HG03565 (cell line): ENCODE data around the gene C12orf43.

Experiments used
- ATAC-seq: cut with Tn5 transposase; IDR thresholded peaks from one replicate; pipeline ENCODE4 v1.9.1; 2021; ENCODE audit warnings: mild to moderate bottlenecking, moderate library complexity; ENCODE audit not compliant: unreplicated experiment

The C12orf43 gene

DNA sequence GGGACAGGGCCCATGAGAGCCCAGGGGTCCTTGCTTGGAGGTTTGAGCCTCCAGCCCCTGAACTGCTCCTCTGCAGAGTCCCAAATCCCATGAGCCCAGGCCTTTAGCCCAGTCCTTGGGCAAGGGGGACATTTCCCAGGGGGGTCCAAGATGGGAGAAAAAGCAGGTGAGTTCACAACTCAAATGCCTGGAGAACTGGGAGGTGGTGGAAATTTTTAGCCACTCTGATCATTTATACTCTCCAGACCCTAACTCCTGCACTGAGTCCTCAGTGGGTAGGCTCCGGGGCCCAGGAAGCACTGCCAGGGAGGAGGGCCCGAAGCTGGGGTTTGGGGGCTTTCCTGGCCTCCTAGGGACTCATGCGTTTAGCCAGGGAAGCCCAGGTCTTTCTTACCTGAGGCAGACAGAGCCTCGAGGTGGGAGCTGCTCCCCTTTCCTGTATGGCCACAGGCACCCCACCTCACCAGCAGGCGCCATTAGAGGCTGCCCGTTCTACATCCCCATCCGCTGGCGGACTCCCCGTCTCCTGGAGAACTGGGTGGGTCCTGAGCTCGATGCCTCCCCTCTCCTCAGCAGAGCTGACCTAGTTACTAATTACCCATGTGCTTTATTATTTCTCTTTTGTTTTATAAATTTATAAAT, 36.9 kb downstream of the C12orf43 start:
- ATAC-seq = no peak

DNA sequence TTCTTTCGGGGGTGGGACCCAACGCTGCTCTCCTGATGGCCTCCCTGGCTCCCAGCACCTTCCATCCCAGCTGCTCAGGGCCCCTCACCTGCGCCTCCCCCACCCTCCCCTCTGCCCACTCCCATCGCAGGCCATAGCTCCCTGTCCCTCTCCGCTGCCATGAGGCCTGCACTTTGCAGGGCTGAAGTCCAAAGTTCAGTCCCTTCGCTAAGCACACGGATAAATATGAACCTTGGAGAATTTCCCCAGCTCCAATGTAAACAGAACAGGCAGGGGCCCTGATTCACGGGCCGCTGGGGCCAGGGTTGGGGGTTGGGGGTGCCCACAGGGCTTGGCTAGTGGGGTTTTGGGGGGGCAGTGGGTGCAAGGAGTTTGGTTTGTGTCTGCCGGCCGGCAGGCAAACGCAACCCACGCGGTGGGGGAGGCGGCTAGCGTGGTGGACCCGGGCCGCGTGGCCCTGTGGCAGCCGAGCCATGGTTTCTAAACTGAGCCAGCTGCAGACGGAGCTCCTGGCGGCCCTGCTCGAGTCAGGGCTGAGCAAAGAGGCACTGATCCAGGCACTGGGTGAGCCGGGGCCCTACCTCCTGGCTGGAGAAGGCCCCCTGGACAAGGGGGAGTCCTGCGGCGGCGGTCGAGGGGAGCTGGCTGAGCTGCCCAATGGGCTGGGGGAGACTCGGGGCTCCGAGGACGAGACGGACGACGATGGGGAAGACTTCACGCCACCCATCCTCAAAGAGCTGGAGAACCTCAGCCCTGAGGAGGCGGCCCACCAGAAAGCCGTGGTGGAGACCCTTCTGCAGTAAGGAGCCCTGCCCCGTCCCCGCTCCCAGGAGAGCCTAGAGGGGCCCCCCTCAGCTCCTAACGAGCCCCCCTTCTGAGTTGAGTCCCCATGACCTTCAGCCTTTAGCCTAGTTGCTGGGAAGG, 37.7 kb downstream of the C12orf43 start, which contains the start of gene HNF1A:
Gene HNF1A (plus strand): TSS at position 248 of the 924 bp plus-strand sequence. CDS start 226 bp downstream, at position 474.
- ATAC-seq = no peak

DNA sequence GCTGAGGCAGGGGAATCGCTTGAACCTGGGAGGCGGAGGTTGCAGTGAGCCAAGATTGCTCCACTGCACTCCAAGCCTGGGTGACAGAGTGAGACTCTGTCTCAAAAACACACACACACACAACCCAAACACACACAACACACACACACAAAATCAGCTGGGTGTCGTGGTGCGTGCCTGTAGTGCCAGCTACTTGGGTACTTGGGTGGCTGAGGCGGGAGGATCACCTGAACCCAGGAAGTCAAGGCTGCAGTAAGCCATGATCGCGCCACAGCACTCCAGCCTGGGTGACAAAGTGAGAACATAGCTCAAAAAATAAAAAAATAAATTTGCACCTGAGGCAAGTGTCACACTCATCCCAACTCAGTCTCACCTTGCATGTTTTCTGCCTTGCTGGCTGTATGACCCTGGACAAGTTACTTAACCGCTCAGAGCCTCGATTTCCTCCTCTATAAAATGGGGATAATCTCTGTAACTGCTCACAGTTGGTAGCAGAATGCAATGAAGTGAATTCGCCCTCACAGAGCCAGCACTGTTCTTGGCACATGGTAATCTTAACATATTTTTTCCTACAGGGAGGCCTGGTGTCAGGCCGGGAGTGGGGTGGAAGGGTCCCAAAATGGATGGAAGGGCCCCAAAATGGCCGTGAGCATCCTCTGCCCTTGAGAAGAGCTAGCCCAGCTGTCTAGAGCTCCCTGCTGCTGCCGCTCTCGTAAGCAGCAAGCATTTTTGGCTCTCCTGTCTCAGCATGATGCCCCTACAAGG, 38.6 kb downstream of the C12orf43 start:
- ATAC-seq = no peak

DNA sequence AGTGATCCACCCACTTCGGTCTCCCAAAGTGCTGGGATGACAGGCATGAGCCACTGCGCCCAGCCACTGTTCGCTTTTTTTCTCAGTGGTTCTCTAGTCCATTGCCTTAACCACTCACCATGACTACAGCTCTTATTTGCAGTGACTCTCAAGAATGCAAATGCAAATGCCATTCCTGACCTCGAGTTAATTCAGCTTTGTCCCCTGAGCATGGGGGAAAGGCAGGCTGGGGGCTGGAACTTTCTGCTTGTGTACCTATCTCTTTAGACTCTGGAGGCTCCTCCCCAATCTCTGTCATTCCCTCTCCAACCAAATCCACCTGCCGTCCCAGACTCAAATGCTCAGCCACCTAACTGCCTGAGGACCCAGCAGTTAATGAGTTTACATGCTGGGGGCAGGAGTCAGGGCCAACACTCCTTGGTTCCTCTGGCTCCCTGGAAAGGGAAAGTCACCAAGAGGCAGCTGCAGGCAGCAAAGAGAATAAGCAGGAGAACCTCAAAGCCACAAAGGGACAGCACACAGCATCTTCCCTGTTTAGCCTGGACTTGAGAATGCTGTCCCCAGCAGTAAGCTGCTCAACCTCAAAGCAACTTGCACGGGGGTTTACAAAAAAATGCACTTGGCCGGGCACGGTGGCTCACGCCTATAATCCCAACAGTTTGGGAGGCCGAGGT, 43.3 kb downstream of the C12orf43 start:
- ATAC-seq = no peak

DNA sequence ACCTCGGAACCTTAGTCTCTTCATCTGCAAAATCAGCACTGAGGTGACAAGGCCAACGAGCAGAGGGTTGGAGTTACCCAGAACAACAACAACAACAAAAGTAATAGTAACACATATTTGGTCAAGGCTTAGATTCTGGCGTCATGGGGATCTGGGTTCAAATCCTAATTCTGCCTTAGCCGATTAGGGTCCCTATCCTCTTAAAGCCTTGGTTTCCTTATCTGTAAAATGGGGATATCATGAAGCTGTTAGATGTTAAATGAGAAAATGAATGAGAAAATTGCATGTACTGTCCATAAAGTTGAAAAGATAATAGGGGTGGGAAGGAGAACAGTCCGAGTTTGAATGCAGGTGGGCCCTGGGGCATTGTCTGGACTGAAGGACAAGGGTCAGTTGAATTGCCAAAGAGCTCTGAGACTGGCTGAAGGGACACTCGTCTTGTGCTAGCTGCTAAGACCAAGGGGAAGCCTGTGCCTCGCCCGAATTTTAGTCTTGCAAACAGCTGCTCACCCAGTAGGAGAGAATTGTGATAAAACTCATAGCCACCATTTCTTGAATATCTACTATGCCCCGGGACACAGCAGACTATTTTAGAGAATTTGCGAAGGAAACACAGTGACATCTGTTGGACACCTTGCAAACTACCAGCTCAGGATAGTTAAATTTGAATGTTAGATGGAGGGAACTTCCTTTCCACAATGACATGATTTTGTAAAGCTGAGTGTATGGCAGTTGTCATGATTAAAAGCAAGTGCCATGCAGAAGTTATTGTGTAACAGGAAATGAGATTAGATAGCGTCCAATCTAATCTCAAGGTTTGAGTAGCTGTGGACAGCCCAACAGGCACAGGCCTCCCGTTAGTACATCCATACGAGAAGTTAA, 44.7 kb downstream of the C12orf43 start:
- no peak for ATAC-seq

DNA sequence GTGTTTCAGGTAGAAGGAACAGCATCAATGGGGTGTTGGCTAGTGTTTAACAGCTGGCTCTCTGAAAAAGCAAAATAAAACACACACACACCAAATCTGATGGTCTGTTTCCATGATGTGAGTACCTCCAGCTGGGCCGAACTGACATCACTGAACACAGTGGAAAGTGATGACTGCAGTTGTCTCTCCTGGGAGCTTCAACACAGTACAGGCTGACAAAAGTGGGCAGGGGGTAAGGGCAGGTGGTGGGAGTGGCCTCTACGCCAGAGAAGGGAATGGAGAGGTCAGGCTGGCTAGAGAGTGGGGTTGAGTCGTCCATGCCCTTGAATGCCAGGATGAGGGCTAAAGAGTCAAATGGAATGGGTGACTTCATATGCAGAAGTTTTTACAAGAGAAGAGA, 46.0 kb downstream of the C12orf43 start:
- ATAC-seq = no peak

DNA sequence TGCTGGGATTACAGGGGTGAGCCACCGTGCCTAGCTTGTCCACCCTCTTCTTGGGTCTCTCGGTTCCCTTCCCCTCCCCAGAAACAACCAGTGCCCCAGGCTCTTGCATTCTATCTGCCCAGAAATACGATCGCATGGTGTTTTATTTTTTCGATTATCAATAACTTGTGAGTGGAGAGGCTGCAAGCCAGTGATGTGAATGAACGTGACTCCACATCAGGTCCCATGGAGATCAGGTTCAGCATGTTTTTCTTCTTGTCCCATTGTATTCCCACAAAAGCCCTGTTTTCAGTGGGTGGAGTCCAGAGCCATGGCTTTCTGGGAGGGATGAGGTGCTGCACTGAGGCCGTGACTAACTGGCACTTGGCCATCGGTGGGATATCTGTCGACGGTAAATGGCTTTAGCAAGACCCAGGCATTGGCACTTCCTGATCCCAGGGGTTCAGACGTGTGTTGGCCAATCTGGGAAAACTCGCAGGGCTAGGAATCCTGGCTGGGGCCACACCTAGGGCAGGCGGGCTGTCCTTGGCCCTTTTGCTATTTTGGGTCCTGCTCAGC, 50.7 kb downstream of the C12orf43 start:
- ATAC-seq = no peak

DNA sequence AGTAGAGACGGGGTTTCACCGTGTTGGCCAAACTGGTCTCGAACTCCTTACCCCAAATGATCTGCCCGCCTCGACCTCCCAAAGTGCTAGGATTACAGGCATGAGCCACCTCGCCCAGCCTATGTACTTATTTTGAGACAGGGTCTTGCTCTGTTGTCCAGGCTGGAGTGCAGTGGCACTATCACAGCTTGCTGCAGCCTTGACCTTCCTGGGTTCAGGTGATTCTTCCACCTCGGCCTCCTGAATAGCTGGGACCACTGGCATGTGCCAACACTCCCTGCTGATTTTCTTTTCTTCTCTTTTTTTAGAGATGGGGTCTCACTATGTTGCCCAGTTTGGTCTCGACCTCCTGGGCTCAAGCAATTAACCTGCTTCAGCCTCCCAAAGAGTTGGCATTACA, 52.0 kb downstream of the C12orf43 start:
- no peak for ATAC-seq

DNA sequence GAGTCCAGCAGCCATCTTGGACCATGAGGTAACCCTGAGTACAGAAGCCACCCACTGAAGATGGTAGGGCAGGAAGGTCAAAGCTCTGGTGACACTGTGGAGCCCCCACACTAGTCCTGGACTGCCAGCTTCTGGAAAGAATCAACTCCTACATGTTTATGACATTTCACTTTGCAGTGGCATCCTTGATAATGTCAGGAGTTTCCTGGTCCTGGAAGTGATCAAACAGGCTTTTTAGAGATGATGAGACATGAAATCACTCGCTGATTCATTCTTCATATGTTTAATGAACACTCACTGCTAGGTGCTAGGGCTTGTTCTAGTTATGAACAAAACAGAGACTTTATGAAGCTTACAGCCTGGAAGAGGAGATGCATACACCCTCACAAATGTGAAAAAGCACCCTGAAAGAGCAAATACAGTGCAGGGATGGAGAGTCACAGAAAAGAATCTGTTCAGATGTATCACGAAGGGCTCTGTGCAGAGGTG, 53.7 kb downstream of the C12orf43 start:
- no peak for ATAC-seq

DNA sequence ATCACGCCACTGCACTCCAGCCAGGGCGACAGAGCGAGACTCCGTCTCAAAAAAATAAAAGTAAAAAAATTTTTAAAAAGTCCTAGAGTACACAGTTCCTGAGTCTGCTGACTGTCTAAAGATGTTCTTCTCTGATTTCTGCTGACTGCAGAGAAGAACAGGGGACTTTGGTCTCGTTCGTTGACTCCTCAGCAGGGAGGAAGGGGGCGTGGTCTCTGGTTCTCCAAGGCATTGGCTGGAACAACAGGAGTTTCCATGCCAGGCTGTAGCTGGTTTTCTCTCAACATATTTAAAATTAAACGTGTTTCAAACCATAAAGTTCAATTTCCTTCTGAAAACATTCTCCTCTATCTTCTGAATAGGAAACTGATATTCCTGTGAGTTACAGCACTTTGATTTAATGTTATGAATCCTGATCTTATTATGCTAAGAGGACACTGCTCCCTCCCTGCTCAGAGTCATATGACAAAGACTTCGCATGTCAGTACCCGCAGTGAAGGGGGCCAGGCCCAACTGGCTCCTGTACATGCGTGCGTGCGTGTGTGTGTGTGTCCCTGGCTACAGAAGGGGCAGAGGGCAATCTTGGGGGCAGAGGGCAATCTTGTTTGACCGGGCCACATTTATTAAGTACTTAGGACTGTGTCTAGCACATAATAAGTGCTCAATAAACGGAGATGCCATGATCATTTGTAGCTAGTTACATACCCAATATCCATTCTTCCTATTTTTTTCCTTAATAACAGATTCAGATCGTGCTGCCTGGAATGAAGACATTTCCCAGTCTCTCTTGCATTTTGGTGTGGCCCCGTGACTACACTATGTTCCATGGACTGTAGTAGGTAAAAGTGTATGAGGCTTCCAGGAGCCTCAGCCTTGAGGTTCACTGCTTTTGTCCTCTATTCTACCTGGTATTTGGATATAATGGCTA, 54.4 kb downstream of the C12orf43 start:
- no peak for ATAC-seq

DNA sequence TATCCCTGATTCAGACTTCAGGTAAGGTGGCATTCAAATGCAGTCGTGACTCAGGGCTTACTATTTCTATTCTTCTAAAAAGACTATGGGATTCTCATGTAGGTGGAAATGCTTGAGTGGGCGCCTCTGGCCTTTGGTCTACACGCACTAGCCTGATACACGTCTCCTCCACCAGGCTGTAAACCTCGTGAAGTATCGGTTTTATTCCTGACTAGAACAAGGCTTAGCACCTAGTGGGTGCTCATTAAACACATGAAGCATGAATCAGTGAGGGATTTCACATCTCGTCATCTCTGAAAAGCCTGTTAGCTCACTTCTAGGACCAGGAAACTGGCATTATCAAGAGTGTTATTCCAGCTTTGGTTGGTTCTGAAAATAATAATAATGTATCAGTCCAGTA, 55.6 kb downstream of the C12orf43 start:
- ATAC-seq = no peak

DNA sequence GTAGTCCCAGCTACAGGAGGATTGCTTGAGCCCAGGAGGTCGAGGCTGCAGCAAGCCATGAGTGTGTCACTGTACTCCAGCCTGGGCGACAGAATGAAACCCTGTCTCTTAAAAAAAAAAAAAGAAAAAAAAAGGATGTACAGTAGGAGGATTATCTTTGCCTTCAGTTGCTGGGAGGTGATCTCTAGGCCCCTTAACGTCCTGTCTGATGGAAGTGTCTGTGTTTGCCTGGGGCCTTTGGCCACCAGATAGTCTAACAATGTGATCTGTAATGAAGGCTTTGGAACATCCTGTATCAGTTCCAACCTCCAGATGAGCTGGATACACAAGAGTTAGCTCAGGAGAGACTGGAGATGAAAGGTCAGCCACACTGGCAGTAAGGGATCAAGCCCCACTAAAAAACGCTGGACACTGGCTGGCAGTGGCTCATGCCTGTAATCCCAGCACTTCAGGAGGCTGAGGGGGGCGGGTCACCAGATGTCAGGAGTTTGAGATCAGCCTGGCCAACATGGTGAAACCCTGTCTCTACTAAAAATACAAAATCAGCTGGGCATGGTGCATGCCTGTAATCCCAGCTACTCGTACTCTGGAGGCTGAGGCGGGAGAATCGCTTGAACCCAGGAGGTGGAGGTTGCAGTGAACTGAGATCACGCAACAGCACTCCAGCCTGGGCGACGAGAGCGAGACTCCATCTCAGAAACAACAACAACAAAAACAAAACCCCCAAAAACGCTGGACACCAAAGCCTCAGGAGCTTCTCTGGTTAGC, 57.0 kb downstream of the C12orf43 start:
- ATAC-seq = no peak

DNA sequence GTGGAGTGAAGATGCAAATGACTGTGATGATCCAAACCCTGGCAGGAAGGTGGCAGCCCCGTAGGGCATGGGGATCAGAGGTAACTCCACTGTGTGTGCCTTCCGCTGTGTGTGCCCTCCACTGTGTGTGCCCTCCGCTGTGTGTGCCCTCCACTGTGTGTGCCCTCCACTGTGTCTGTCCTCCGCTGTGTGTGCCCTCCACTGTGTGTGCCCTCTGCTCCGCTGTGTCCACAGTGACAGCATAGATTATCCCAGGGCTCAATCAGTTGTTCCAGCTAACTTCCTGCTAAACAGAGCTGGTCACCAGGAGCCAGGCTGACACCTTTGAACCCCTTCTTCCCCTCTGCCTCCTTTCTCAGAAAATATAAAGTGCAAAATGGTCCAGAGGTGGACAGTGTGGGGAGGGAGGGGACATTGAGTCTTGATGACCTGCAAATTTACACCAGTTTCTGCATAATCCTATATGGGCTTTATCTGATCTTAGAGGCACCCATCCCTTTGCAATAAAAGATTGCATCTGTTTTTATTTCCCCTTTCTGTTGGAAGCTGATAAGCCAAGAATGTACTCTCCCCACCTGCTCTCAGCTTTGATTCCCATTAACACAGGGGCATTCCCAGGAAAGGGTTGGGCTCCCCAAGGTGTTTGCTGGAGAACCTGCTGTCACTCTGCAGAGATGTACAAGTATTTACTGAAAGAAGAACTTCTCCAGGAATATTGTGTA, 59.5 kb downstream of the C12orf43 start:
- ATAC-seq = no peak

DNA sequence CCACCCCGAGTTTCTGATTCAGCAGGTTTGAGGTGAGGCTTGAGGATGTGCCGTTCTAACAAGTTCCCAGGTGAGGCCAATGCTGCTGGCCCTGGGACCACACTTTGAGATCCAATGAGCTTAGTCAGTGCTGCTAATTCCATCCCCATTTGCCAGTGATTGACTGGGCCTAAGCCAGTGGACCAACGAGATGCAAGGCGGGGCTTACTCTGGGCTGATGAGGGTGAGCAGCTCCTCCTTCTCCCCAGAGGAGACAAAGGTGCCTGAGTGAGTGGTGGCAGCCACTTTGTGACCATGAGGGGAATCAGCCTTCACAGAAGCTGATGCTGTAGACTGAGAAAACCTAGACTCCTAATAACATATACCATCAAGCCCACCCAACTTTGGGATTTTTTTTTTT, 61.1 kb downstream of the C12orf43 start:
- ATAC-seq = no peak

DNA sequence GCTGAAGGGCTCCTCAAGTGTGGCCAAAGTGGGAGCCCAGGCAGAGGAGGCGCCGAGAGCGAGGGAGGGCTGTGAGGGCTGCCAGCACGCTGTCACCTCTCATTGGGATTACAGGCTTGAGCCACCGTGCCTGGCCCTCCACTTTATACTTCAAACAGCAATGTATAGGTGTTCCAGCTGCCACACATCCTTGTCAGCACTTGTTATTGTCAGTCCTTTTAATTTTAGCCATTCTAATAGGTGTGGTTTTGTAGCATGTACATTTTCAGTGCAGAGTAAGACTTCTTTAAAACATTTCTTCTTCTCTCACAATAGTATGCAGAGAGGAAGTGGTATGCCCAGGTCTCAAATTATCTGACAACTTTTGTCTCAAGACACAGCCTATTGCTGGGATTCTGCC, 65.5 kb downstream of the C12orf43 start:
- no peak for ATAC-seq
